Mesothelial cell of epicardium (in vitro differentiated cells): ENCODE data around the gene CHRNB2. TPM values are rescaled to one million over a fixed set of nuclear protein-coding genes. Genes with fewer than 3 reads are reported as not detected.

Experiments used
- DNase-seq, 2 experiments: peaks; one replicate each; pipeline ENCODE4 v3.0.0; 2021; ENCODE audit warnings: low spot score in 2 of 2; ENCODE audit not compliant: unreplicated experiment in 2 of 2
- H3K27ac Mint-ChIP-seq: 2 replicates; pipeline ENCODE4 v1.8.0; 2021; ENCODE audit warnings: mixed read lengths
- H3K27me3 Mint-ChIP-seq: 2 replicates; pipeline ENCODE4 v1.8.0; 2021; ENCODE audit warnings: low read depth, mixed read lengths
- H3K36me3 Mint-ChIP-seq: 2 replicates; pipeline ENCODE4 v1.8.0; 2021; ENCODE audit warnings: mixed read lengths
- H3K4me1 Mint-ChIP-seq: 2 replicates; pipeline ENCODE4 v1.8.0; 2021; ENCODE audit warnings: mixed read lengths
- H3K4me3 Mint-ChIP-seq: 2 replicates; pipeline ENCODE4 v1.8.0; 2021; ENCODE audit warnings: mild to moderate bottlenecking, moderate library complexity, mixed read lengths
- H3K9me3 Mint-ChIP-seq: 2 replicates; pipeline ENCODE4 v1.8.0; 2021; ENCODE audit warnings: mixed read lengths
- total RNA-seq: library from RNA; stranded (reverse); gene quantifications from 3 replicates; pipeline ENCODE4 v1.2.1, GENCODE V29; 2021
- TF ChIP-seq, protein P1 (sequence below): fragments of 200-600 bp; sonication (generic); IDR thresholded peaks from one replicate; pipeline ENCODE4 v1.5.0; 2021; ENCODE audit warnings: antibody characterized with exemption; ENCODE audit not compliant: unreplicated experiment

The CHRNB2 gene
- total RNA-seq, 1 donor from 2014 or later = 0.31 TPM

GRCh38 chr1:154607609-154608396 lies 40.2 kb downstream of the CHRNB2 start, which contains the start of gene ADAR:
Gene ADAR (minus strand): TSS chr1:154608186. CDS start chr1:154608006, 180 bp downstream.
- DNase-seq = peak; percentile 71 to 85
- Mint-ChIP-seq H3K27ac (peak within 1 kb of the TSS; percentile 98), H3K4me3 (peak within 1 kb of the TSS; percentile 86), H3K4me1 (peaks cover 41% of the 10 kb centered on the region), H3K36me3 (peaks cover 3% of the 10 kb centered on the region), H3K27me3 (no peaks in the 10 kb centered on the region), H3K9me3 (no peaks in the 10 kb centered on the region)
- TF ChIP-seq, protein P1, sequence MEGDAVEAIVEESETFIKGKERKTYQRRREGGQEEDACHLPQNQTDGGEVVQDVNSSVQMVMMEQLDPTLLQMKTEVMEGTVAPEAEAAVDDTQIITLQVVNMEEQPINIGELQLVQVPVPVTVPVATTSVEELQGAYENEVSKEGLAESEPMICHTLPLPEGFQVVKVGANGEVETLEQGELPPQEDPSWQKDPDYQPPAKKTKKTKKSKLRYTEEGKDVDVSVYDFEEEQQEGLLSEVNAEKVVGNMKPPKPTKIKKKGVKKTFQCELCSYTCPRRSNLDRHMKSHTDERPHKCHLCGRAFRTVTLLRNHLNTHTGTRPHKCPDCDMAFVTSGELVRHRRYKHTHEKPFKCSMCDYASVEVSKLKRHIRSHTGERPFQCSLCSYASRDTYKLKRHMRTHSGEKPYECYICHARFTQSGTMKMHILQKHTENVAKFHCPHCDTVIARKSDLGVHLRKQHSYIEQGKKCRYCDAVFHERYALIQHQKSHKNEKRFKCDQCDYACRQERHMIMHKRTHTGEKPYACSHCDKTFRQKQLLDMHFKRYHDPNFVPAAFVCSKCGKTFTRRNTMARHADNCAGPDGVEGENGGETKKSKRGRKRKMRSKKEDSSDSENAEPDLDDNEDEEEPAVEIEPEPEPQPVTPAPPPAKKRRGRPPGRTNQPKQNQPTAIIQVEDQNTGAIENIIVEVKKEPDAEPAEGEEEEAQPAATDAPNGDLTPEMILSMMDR = no peak

- H3K9me3 Mint-ChIP-seq = no peaks in the 10 kb centered on the region
- peak overlapping the region; percentile 98 for H3K27ac Mint-ChIP-seq
- DNase-seq = peak; percentile 29 to 59
- peaks cover 41% of the 10 kb centered on the region for H3K4me1 Mint-ChIP-seq
- peak overlapping the region; percentile 86 for H3K4me3 Mint-ChIP-seq
- no peaks in the 10 kb centered on the region for H3K27me3 Mint-ChIP-seq
- peaks cover 3% of the 10 kb centered on the region for H3K36me3 Mint-ChIP-seq
- TF ChIP-seq, protein P1 = no peak
Observed at GRCh38 chr1:154608397-154609270, 41.1 kb downstream of the CHRNB2 start.

- Mint-ChIP-seq H3K4me1 (peaks cover 39% of the 10 kb centered on the region), H3K36me3 (no peaks in the 10 kb centered on the region), H3K4me3 (peak overlapping the region; percentile 86), H3K27ac (peak overlapping the region; percentile 98), H3K9me3 (no peaks in the 10 kb centered on the region), H3K27me3 (no peaks in the 10 kb centered on the region)
- TF ChIP-seq, protein P1 = no peak
- no peak for DNase-seq
Observed at GRCh38 chr1:154609398-154610380, 42.1 kb downstream of the CHRNB2 start.

DNA sequence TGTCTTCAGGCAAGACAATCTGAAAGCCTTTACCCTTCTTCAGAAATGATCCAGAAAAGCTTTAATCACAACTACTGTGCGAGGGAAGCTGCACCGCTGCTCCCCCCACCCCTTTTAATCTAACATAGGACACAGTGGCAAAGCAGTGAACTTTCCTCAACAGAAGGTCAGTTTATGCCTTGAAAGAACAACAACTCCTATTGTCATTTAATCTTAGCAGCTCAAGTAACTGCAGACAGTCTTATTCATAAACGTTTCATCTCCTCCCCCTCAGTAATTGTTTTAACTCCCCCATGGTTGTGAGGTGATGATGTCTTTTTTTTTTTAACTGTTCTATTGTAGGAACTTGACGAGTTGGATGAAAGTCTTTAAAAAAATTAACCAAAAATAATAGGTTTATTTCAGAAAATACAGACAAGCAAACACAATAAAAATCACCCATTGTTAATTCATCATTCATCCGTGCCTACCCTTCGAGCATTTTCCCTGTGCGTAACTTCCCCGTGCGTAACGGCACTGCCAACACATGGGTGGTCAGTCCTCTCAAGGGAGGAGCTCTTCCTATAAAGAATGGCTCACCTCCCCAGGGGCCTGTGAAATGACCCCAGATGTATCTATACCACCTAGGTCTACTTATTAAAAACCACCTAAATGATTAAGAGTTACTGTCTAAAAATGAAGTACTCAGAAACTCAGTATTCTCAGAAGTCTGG lies 43.7 kb downstream of the CHRNB2 start:
- Mint-ChIP-seq H3K27ac (peak overlapping the region; percentile 55), H3K4me3 (no peak overlapping the region), H3K36me3 (no peaks in the 10 kb centered on the region), H3K9me3 (no peaks in the 10 kb centered on the region), H3K4me1 (peaks cover 33% of the 10 kb centered on the region), H3K27me3 (no peaks in the 10 kb centered on the region)
- TF ChIP-seq, protein P1 = no peak
- DNase-seq = no peak
